Left ventricle myocardium inferior (tissue), 1 donor: Measurements from ENCODE around the gene IGF1R. TPM values are rescaled to one million over a fixed set of nuclear protein-coding genes. Genes with fewer than 3 reads are reported as not detected.

Experiments used
- DNase-seq: peaks from one replicate; pipeline ENCODE4 v3.0.0-alpha.2; 2020
- H3K27ac ChIP-seq: fragments of 200-600 bp; replicated peaks from 2 replicates; pipeline ENCODE4 v1.8.0; 2021
- H3K27me3 ChIP-seq: fragments of 200-600 bp; 2 replicates; pipeline ENCODE4 v1.8.0; 2021; ENCODE audit warnings: low read depth
- H3K36me3 ChIP-seq: fragments of 200-600 bp; 2 replicates; pipeline ENCODE4 v1.8.0; 2021
- H3K4me1 ChIP-seq: fragments of 200-600 bp; 2 replicates; pipeline ENCODE4 v1.8.0; 2021
- H3K4me3 ChIP-seq: fragments of 200-600 bp; 2 replicates; pipeline ENCODE4 v1.8.0; 2021; ENCODE audit warnings: mild to moderate bottlenecking, moderate library complexity
- H3K9me3 ChIP-seq: fragments of 200-600 bp; replicated peaks from 2 replicates; pipeline ENCODE4 v1.8.0; 2021
- CTCF ChIP-seq: fragments of 200-600 bp; IDR thresholded peaks from 2 replicates; pipeline ENCODE4 v1.8.0; 2021; ENCODE audit warnings: antibody characterized with exemption, mild to moderate bottlenecking, borderline replicate concordance
- intact Hi-C: fragments of 100-400 bp; cut with micrococcal nuclease; formaldehyde crosslinking; loops from one replicate; pipeline ENCODE4 v1.11.0; 2022
- total RNA-seq: library from RNA; stranded (reverse); fragmentation: NEBNext Ultra II Directional; extraction: Animal tissue kit (Norgen Biotek cat#: 25700); gene quantifications from one replicate; pipeline ENCODE4 v1.2.1, GENCODE V29; 2021
- donor health status: DM: no; HTN: yes; CAD: no; lungs with severe emphysema.

Gene IGF1R
- total RNA-seq, 1 donor from 2014 or later, result 37.2 TPM

DNA sequence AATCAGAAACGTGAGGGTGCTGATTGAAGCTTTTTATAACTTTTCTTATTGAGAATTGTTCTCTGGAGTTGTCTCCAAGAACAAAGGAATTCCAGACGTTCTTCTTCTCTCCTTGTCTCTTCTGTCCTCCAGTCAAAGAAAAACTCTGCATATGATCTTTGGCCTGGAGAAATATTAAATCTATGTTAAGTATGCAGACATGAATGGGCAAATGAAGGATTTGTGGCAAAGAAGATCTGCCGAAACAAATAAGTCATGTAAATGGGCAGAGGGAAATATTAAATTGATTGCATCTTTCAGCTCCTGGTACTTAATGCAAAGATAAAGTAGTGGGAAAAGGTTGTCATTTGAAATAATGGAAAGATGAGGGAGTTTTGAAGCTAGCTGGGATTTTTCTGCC, 74.9 kb downstream of the IGF1R start:
- peak overlapping the region; percentile 41 for H3K27ac ChIP-seq

DNA sequence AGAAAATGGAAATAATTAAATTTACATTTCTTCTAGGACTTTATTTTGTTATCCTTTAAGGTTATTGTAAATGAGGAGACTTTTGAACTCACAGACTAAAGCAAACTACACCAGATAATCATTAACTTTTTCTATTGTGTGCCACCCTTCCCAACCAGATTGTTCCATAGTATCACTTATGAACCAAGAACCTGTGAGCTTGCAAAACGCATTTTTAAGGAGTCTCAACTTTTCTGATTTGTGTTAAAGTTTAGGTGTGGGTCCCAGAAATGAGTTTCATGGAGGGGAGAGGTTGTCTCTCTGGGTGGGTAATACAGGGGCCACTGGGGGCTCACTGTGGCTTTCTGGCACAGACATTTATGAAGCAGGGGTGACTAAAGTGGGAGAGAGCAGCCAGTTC, 75.7 kb downstream of the IGF1R start:
- H3K27ac ChIP-seq, result peak overlapping the region; percentile 41
- intact Hi-C loops, result no loop called here

More for the DNA sequence above, 74.9 kb downstream of the IGF1R start:
- H3K36me3 ChIP-seq, result no peaks in the 10 kb centered on the region
- no peak for TF ChIP-seq CTCF
- peaks cover 100% of the 10 kb centered on the region for H3K4me1 ChIP-seq
- no peak for DNase-seq
- H3K27me3 ChIP-seq, result no peaks in the 10 kb centered on the region
- no peaks in the 10 kb centered on the region for H3K9me3 ChIP-seq
- H3K4me3 ChIP-seq, result no peak overlapping the region
- intact Hi-C loops, result no loop called here

GRCh38 chr15:98724494-98724893, 76.2 kb downstream of the IGF1R start:
- H3K27ac ChIP-seq, result peak overlapping the region; percentile 41
- H3K4me1 ChIP-seq, result peaks cover 100% of the 10 kb centered on the region
- TF ChIP-seq CTCF, result no peak
- H3K27me3 ChIP-seq, result no peaks in the 10 kb centered on the region
- no peaks in the 10 kb centered on the region for H3K36me3 ChIP-seq
- no peaks in the 10 kb centered on the region for H3K9me3 ChIP-seq
- no peak overlapping the region for H3K4me3 ChIP-seq
- intact Hi-C loops, result no loop called here
- DNase-seq, result no peak

More for the DNA sequence above, 75.7 kb downstream of the IGF1R start:
- no peak for DNase-seq
- Histone ChIP-seq H3K9me3 (no peaks in the 10 kb centered on the region), H3K4me1 (peaks cover 100% of the 10 kb centered on the region), H3K36me3 (no peaks in the 10 kb centered on the region), H3K27me3 (no peaks in the 10 kb centered on the region), H3K4me3 (no peak overlapping the region)
- TF ChIP-seq CTCF, result no peak

DNA sequence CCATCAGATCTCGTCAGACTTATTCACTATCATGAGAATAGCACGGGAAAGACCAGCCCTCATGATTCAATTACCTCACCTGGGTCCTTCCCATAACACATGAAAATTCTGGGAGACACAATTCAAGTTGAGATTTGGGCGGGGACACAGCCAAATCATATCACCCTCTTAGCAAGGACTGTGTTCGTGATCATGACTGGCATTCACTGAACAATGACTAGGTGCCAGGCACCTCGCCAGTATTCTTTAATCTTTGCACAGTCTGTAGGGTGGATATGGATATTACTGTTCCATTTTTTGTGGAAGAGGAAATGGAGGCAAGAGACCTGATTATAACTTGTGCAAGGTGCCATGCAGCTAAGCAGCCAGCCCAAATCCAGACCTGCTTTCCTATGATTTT, 77.5 kb downstream of the IGF1R start:
- Histone ChIP-seq H3K27me3 (no peaks in the 10 kb centered on the region), H3K36me3 (no peaks in the 10 kb centered on the region), H3K4me1 (peaks cover 100% of the 10 kb centered on the region), H3K9me3 (no peaks in the 10 kb centered on the region), H3K4me3 (no peak overlapping the region), H3K27ac (peak overlapping the region; percentile 36)
- intact Hi-C loops, result no loop called here
- no peak for TF ChIP-seq CTCF
- DNase-seq, result no peak

- TF ChIP-seq CTCF, result no peak
- H3K9me3 ChIP-seq, result no peaks in the 10 kb centered on the region
- peak; percentile 86 for DNase-seq
- peak overlapping the region; percentile 93 for H3K27ac ChIP-seq
- no peaks in the 10 kb centered on the region for H3K27me3 ChIP-seq
- peak overlapping the region; percentile 40 for H3K4me3 ChIP-seq
- intact Hi-C loops, result no loop called here
- H3K36me3 ChIP-seq, result no peaks in the 10 kb centered on the region
- peaks cover 100% of the 10 kb centered on the region for H3K4me1 ChIP-seq
Measured at GRCh38 chr15:98727115-98728040, 79.0 kb downstream of the IGF1R start.
